ENCODE data around the gene SPI1.

- TF ChIP-seq ZNF639 (tag by site-specific recombination; IDR thresholded peaks at IDR 0.05) (no peak), EGR2 (tag by site-specific recombination; IDR thresholded peaks at IDR 0.05; ENCODE audit: low read depth) (no peak)
Observed at GRCh38 chr11:47338396-47339241, 39.7 kb downstream of the SPI1 start.

Measured in HEK293 (cell line).